Measurements from ENCODE around the gene SLC39A3.

The SLC39A3 gene

GRCh38 chr19:2726160-2726855, 13.5 kb downstream of the SLC39A3 start:
- Histone ChIP-seq H3K9ac (peak overlapping the region; percentile 48; the same call in 1 of the 2 replicates), H3K9me3 (no peaks in the 10 kb centered on the region), H3K36me3 (peaks cover 7% of the 10 kb centered on the region; the same call in 1 of the 2 replicates), H3K4me3 (peak overlapping the region; percentile 39; the same call in 1 of the 2 replicates), H3K27me3 (peaks cover 5% of the 10 kb centered on the region; the same call in 1 of the 2 replicates), H3K4me1 (peaks cover 97% of the 10 kb centered on the region), H4K20me1 (peaks cover 25% of the 10 kb centered on the region), H3K4me2 (peak overlapping the region; percentile 97), H3K27ac (peak overlapping the region; percentile 54)
- no peak for TF ChIP-seq Cebpa-rat (IDR thresholded peaks at IDR 0.05)

GRCh38 chr19:2724148-2724557, 15.7 kb downstream of the SLC39A3 start:
- Histone ChIP-seq H3K27ac (no peak overlapping the region), H3K27me3 (peaks cover 5% of the 10 kb centered on the region; the same call in 1 of the 2 replicates), H4K20me1 (peaks cover 31% of the 10 kb centered on the region), H3K4me2 (peak overlapping the region; percentile 96), H3K9ac (no peak overlapping the region), H3K4me1 (peaks cover 89% of the 10 kb centered on the region), H3K4me3 (no peak overlapping the region), H3K36me3 (no peaks in the 10 kb centered on the region), H3K9me3 (no peaks in the 10 kb centered on the region)
- no peak for TF ChIP-seq Cebpa-rat (IDR thresholded peaks at IDR 0.05)

- TF ChIP-seq Cebpa-rat (IDR thresholded peaks at IDR 0.05), result no peak
- H3K4me2 ChIP-seq, result peak overlapping the region; percentile 96
These were observed 16.1 kb downstream of the SLC39A3 start for GRCh38 chr19:2723747-2724146.

GRCh38 chr19:2723345-2723715, 16.5 kb downstream of the SLC39A3 start:
- TF ChIP-seq Cebpa-rat (IDR thresholded peaks at IDR 0.05), result no peak
- Histone ChIP-seq H3K9ac (no peak overlapping the region; the same call in 1 of the 2 replicates), H3K9me3 (no peaks in the 10 kb centered on the region), H3K36me3 (peaks cover 2% of the 10 kb centered on the region), H3K4me3 (no peak overlapping the region), H3K4me2 (peak overlapping the region; percentile 96), H3K27me3 (peaks cover 5% of the 10 kb centered on the region; the same call in 1 of the 2 replicates), H3K4me1 (peaks cover 84% of the 10 kb centered on the region), H4K20me1 (peaks cover 39% of the 10 kb centered on the region), H3K27ac (peak overlapping the region; percentile 41)

More at GRCh38 chr19:2723747-2724146, 16.1 kb downstream of the SLC39A3 start:
- Histone ChIP-seq H4K20me1 (peaks cover 35% of the 10 kb centered on the region), H3K4me1 (peaks cover 88% of the 10 kb centered on the region), H3K36me3 (no peaks in the 10 kb centered on the region), H3K27me3 (peaks cover 5% of the 10 kb centered on the region; the same call in 1 of the 2 replicates), H3K9ac (no peak overlapping the region), H3K4me3 (no peak overlapping the region), H3K27ac (0 out of 2 replicates have a peak overlapping the region, but pooled peaks have one; percentile 41), H3K9me3 (no peaks in the 10 kb centered on the region)

GRCh38 chr19:2722541-2723344, 17.1 kb downstream of the SLC39A3 start:
- no peak for TF ChIP-seq Cebpa-rat (IDR thresholded peaks at IDR 0.05)
- H3K9me3 ChIP-seq, result no peaks in the 10 kb centered on the region
- H3K36me3 ChIP-seq, result peaks cover 8% of the 10 kb centered on the region
- H4K20me1 ChIP-seq, result peaks cover 40% of the 10 kb centered on the region
- peaks cover 78% of the 10 kb centered on the region for H3K4me1 ChIP-seq
- peak overlapping the region; percentile 41 for H3K27ac ChIP-seq
- H3K27me3 ChIP-seq, result peaks cover 5% of the 10 kb centered on the region; the same call in 1 of the 2 replicates
- H3K4me2 ChIP-seq, result peak overlapping the region; percentile 96
- H3K9ac ChIP-seq, result no peak overlapping the region; the same call in 1 of the 2 replicates
- peak overlapping the region; percentile 75; the same call in 1 of the 2 replicates for H3K4me3 ChIP-seq

GRCh38 chr19:2721570-2722540, 18.0 kb downstream of the SLC39A3 start:
- Histone ChIP-seq H3K4me2 (peak overlapping the region; percentile 96), H3K4me1 (peaks cover 69% of the 10 kb centered on the region), H3K27me3 (peaks cover 5% of the 10 kb centered on the region; the same call in 1 of the 2 replicates), H4K20me1 (peaks cover 35% of the 10 kb centered on the region), H3K9me3 (no peaks in the 10 kb centered on the region), H3K27ac (peak overlapping the region; percentile 64; the same call in 1 of the 2 replicates), H3K9ac (peak overlapping the region; percentile 84), H3K4me3 (peak overlapping the region; percentile 75), H3K36me3 (peaks cover 15% of the 10 kb centered on the region)
- no peak for TF ChIP-seq Cebpa-rat (IDR thresholded peaks at IDR 0.05)

GRCh38 chr19:2720777-2721569, 18.8 kb downstream of the SLC39A3 start, which contains the start of gene DIRAS1:
Gene DIRAS1 (minus strand): TSS chr19:2721372. CDS start chr19:2717806, 3,566 bp downstream.
- Histone ChIP-seq H3K9me3 (peaks cover 8% of the 10 kb centered on the region), H3K4me1 (peaks cover 60% of the 10 kb centered on the region), H3K36me3 (peaks cover 24% of the 10 kb centered on the region), H4K20me1 (peaks cover 30% of the 10 kb centered on the region), H3K4me2 (peak within 1 kb of the TSS; percentile 96), H3K27ac (peak within 1 kb of the TSS; percentile 79), H3K4me3 (peak within 1 kb of the TSS; percentile 75), H3K9ac (peak within 1 kb of the TSS; percentile 84), H3K27me3 (peaks cover 5% of the 10 kb centered on the region; the same call in 1 of the 2 replicates)
- no peak for TF ChIP-seq Cebpa-rat (IDR thresholded peaks at IDR 0.05)
